GM12891 (cell line): ENCODE results near the gene RSPH9.

Experiments
- POLR2A ChIP-seq: IDR thresholded peaks from 2 replicates; pipeline ENCODE4 v1.6.1; 2011; ENCODE audit warnings: low read depth, low read length, control low read depth
- POLR2AphosphoS5 ChIP-seq: IDR thresholded peaks from 2 replicates; pipeline ENCODE4 v1.6.1; 2011; ENCODE audit warnings: low read depth, low read length, control low read depth
- TAF1 ChIP-seq: IDR thresholded peaks from 2 replicates; pipeline ENCODE4 v1.6.1; 2011; ENCODE audit warnings: low read depth, low read length, control low read depth

- TF ChIP-seq POLR2AphosphoS5 (no peak), TAF1 (no peak), POLR2A (no peak)
Observed at GRCh38 chr6:43697421-43697820, 52.6 kb downstream of the RSPH9 start.
